GM10266 (cell line): ENCODE results near the gene STX4.
A peak's percentile ranks its signal among the peaks of the same experiment; 100 is the strongest.

Experiments used
- DNase-seq: peaks from one replicate; pipeline ENCODE4 v3.0.0; 2012; ENCODE audit errors: extremely low spot score
- CTCF ChIP-seq: IDR thresholded peaks from 2 replicates; pipeline ENCODE4 v1.5.1; 2012; ENCODE audit warnings: mild to moderate bottlenecking, low read depth; ENCODE audit not compliant: control insufficient read depth, insufficient read depth; ENCODE audit errors: missing control alignments

The STX4 gene

GRCh38 chr16:31063495-31063842 is 30.1 kb downstream of the STX4 start:
- no peak for DNase-seq
- TF ChIP-seq CTCF: no peak

GRCh38 chr16:31063843-31064611 is 30.7 kb downstream of the STX4 start:
- TF ChIP-seq CTCF: no peak

GRCh38 chr16:31064882-31065461 is 31.6 kb downstream of the STX4 start:
- no peak for DNase-seq

More at GRCh38 chr16:31063843-31064611, 30.7 kb downstream of the STX4 start:
- no peak for DNase-seq

GRCh38 chr16:31067342-31067741 is 34.0 kb downstream of the STX4 start:
- TF ChIP-seq CTCF: no peak
- no peak for DNase-seq

More at GRCh38 chr16:31064882-31065461, 31.6 kb downstream of the STX4 start:
- TF ChIP-seq CTCF: no peak

GRCh38 chr16:31071861-31072260 is 38.5 kb downstream of the STX4 start:
- DNase-seq: no peak
- TF ChIP-seq CTCF: no peak

GRCh38 chr16:31072540-31073141 is 39.3 kb downstream of the STX4 start:
- peak; percentile 57 for DNase-seq
- no peak for TF ChIP-seq CTCF
